Ishikawa (cell line): ENCODE measurements around the gene PLA2G6.

Experiments
- CREB1 ChIP-seq: IDR thresholded peaks from 2 replicates; pipeline ENCODE4 v1.6.1; 2012; ENCODE audit warnings: low read depth
- MAX ChIP-seq: IDR thresholded peaks from 2 replicates; pipeline ENCODE4 v1.6.1; 2012
- RAD21 ChIP-seq: IDR thresholded peaks from 2 replicates; pipeline ENCODE4 v1.6.1; 2012; ENCODE audit warnings: low read depth
- REST ChIP-seq: IDR thresholded peaks from 2 replicates; pipeline ENCODE4 v1.6.1; 2012; ENCODE audit warnings: low read depth, mild to moderate bottlenecking
- TAF1 ChIP-seq: IDR thresholded peaks from 2 replicates; pipeline ENCODE4 v1.6.1; 2012; ENCODE audit warnings: low read depth, mild to moderate bottlenecking
- TCF12 ChIP-seq: IDR thresholded peaks from 2 replicates; pipeline ENCODE4 v1.6.1; 2012; ENCODE audit warnings: low read depth
- TEAD4 ChIP-seq: IDR thresholded peaks from 2 replicates; pipeline ENCODE4 v1.6.1; 2012
- USF1 ChIP-seq: IDR thresholded peaks from 2 replicates; pipeline ENCODE4 v1.6.1; 2012

- TF ChIP-seq REST: no peak
- TF ChIP-seq USF1: no peak
- TF ChIP-seq TCF12: no peak
- TF ChIP-seq MAX: no peak
- TF ChIP-seq RAD21: no peak
- no peak for TF ChIP-seq CREB1
- TF ChIP-seq TEAD4: no peak
- TF ChIP-seq TAF1: no peak
Measured at GRCh38 chr22:38175206-38176118, 6.2 kb downstream of the PLA2G6 start.
